Endometrium (tissue), 2 donors: ENCODE results near the gene CDADC1.
"Not testable (repeated sequence)": the region's sequence is repeated elsewhere in the genome, so short reads cannot be mapped to it uniquely, and the experiment has no call there.

Experiments used
- FAIRE-seq: peaks from 2 replicates; lab custom pipeline; 2012; peaks lifted over from hg19 to GRCh38; lab: Jason Lieb, UNC
- donor health status: control.
- donor health status: control.

CDADC1 gene

GRCh38 chr13:49315756-49316482 lies 68.2 kb downstream of the CDADC1 start:
- no peak for FAIRE-seq

DNA sequence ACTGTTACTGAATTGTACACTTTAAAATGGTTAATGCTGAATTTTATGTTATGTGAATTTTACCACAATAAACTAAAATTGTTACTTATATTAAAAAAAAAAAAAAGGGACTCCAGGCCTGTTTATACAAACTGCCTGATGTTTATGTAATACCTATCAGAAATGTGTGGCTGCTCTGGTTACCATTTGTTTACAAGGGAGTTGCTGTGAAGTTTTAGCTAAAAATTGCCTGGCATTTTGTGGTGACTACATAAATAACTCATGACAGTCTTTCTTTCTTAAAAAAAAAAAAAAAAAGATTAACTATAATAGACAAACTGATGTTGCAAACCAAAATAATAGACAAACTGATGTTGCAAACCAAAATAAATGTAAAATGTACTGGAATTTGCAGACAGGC lies 71.8 kb downstream of the CDADC1 start:
- no peak for FAIRE-seq

GRCh38 chr13:49319951-49320350 lies 72.2 kb downstream of the CDADC1 start:
- no peak for FAIRE-seq

- FAIRE-seq = no peak
These were observed 73.2 kb downstream of the CDADC1 start for GRCh38 chr13:49320975-49321374.

DNA sequence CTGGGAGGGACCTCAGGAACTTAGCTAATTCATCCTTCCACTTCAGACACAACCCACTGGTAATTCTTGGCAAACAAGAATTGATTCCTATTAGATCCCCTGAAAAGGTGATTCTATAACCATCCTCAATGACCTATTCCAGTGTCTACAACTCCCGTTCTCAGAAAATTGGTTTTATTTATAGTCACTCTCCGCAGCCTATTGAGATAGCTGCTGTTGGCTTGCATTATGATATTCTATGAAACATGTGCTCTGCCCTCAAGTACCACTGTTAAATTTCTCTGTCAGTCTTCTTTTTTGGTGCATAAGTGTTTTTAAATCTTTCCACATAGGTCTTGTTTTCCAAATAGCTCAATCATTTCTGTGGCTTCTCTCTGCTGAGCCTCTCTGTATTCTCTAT lies 75.0 kb downstream of the CDADC1 start:
- no peak for FAIRE-seq

GRCh38 chr13:49323344-49323743 lies 75.6 kb downstream of the CDADC1 start:
- FAIRE-seq = no peak

DNA sequence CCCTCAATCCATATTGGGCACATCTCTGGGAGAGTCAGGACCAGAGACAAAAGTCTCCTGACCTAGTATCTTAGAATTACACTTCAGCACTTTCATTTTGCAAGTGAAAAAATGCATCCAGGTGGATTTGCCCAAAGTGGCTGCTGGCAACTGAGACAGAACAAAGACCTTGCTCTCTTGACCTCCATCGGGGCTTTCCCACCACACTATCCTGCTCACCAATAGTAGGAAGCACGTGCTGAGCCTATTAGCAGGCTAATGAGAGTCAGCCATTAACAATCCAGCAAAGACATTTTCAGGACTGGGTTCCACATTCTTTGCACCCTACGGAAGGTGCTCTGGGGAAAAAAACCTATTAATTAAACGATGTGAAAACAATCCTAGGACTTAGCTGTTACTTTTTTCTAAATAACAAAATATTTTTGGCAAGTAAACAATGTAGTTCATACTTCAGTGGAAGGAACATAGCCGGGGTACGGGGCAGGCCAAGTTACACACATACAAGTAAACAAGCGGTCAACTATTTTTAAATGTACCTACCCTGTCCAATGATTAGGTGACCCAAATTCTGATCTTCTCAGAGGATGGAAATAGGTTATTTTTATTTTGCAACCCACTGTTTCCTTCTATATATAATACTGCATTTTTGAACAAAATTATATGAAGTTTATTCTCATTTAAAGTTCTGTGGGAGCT lies 78.6 kb downstream of the CDADC1 start:
- FAIRE-seq = no peak

DNA sequence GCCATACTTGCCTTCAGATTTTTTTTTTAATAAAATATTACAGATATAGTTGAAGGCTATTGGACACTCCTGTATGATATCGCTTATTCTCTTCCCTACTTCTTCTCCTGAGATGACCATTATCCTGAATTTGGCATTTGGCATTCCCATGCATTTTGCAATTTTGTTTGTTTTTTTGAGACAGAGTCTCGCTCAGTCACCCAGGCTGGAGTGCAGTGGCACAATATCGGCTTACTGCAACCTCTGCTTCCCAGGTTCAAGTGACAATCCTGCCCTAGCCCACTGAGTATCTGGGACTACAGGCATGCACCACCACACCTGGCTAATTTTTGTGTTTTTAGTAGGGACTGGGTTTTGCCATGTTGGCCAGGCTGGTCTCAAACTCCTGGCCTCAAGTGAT lies 79.4 kb downstream of the CDADC1 start:
- not testable (repeated sequence) for FAIRE-seq

DNA sequence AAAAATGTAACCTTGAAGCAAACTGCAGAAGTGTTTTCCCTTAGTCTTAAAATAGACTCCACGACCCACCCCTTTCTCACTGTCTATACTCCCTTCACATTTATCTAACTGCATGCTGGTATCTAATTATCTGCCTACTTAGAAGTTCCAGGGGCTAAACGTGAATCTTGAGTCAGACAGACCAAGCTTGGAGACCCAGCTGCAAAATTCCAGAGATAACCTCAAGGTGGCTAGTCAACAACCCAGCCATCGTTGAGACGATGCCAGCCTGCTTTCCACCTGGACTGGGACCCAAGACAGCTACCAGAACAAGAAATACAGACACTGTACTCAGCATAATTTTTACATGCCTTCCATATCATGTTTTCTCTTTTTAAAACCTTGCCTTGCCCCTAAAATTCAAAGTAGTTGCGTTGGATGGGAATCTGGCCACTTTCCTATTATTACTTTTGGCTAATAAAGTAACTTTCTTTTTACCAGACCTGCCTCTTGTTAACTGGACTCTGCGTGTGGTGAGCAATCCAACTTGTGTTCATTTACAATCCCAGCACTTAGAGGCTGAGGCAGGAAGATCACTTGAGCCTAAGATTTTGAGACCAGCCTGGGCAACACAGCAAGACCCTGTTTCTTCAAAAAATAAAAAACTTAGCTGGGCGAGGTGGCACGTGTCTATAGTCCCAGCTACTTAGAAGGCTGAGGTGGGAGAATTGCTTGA lies 82.3 kb downstream of the CDADC1 start:
- no peak for FAIRE-seq

DNA sequence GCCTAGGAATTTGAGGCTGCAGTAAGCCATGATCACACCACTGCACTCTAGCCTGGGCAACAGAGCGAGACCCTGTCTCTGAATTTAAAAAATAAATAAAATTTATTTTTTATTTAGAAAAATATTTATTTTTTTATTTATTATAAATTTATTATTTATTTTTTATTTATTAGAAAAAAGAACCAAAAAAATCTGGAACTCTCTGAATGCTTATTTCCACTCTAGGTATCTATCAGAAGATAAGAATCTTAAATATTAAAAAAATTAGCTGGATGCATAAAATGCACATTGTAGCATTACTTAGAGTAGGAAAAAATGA lies 82.8 kb downstream of the CDADC1 start:
- FAIRE-seq = no peak

DNA sequence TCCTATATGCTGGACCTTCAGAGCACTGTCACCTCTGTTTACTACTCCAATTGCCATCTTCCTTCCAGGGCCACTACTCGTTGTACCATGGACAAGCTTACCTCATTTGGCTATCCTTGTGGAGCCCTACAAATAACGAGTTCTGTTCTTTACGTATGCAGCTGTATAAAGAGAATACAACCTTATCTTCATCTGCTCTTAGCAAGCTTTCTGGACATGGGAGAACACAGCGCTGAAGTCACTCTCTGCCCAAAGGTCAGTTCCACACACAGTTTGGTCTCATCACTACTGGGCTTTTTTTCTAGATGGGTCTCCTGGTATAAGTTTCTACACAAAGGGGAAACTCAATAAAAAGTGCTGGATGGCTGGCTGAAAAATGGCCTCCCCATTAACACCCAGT lies 88.9 kb downstream of the CDADC1 start:
- FAIRE-seq = no peak

DNA sequence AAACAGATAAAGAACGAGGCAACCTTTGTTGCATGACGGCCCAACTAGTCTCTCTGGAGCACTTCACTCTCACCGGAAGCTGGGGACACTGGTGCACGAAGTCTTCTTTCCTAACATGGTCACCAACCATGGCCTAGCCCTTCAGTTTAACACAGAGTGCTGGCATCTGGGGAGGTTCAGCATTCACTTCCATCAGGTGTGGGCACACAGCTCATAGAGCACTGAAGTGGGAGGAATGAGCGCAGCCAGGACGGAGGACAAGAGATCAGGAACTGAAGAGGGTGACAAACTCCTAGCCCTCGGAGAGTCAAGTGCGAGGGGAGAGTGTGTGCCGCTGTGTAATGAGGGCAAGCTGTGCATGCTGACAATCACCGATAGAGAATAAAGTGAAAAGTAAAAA lies 92.4 kb downstream of the CDADC1 start:
- no peak for FAIRE-seq

GRCh38 chr13:49341517-49341916 lies 93.8 kb downstream of the CDADC1 start:
- no peak for FAIRE-seq

GRCh38 chr13:49341941-49342340 lies 94.2 kb downstream of the CDADC1 start:
- no peak for FAIRE-seq

GRCh38 chr13:49342454-49342853 lies 94.7 kb downstream of the CDADC1 start:
- FAIRE-seq = no peak
